ENCODE data around the gene TRAPPC2L. TPM values are rescaled to one million over a fixed set of nuclear protein-coding genes. Genes with fewer than 3 reads are reported as not detected.
A peak's percentile ranks its signal among the peaks of the same experiment; 100 is the strongest.

Gene TRAPPC2L
- total RNA-seq, 1 donor from 2014 or later: 95.1 TPM

DNA sequence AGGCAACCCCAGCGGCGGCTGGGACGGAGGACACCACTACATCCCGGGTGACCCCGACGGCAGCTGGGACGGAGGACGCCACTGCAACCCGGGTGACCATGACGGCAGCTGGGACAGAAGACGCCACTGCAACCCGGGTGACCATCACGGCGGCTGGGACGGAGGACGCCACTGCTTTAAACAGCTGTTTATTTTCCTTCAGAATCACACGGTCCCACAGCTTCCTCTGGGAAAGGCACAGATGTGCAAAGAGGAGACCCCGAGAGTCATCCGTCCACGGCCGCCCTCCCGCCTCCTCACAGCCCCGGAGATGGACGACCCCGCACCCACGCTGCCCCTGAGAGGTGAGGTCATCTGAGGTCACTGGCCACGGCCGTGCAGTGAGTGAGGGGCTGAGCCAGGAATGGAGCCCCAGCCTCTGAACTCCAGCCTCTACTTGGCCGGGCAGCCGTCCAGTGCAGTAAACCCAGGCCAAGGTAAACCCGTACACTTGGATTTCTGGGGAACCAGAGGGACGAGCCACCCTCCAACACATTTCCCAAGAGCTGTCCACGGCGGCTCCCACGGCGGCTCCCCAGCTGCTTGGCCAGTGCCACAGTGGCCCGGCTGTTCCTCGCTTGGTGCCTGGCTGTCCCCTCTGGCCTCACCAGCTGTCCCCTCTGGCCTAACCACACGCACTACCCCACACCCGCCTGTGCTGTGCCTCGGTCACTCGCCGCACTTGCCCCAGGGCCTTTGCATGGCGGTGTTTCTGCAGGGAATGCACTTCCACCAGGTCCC, 52.7 kb downstream of the TRAPPC2L start:
- TF ChIP-seq, protein P1, sequence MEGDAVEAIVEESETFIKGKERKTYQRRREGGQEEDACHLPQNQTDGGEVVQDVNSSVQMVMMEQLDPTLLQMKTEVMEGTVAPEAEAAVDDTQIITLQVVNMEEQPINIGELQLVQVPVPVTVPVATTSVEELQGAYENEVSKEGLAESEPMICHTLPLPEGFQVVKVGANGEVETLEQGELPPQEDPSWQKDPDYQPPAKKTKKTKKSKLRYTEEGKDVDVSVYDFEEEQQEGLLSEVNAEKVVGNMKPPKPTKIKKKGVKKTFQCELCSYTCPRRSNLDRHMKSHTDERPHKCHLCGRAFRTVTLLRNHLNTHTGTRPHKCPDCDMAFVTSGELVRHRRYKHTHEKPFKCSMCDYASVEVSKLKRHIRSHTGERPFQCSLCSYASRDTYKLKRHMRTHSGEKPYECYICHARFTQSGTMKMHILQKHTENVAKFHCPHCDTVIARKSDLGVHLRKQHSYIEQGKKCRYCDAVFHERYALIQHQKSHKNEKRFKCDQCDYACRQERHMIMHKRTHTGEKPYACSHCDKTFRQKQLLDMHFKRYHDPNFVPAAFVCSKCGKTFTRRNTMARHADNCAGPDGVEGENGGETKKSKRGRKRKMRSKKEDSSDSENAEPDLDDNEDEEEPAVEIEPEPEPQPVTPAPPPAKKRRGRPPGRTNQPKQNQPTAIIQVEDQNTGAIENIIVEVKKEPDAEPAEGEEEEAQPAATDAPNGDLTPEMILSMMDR (conservative IDR thresholded peaks at IDR 0.05): no peak
- Mint-ChIP-seq H3K27me3 (ENCODE audit: low read depth) (no peaks in the 10 kb centered on the region), H3K27ac (ENCODE audit: unreplicated experiment) (no peak overlapping the region), H3K4me1 (peaks cover 3% of the 10 kb centered on the region), H3K9me3 (no peaks in the 10 kb centered on the region), H3K4me3 (no peak overlapping the region), H3K36me3 (ENCODE audit: low read depth) (no peaks in the 10 kb centered on the region)
- DNase-seq (ENCODE audit: low read depth, low spot score): no peak

DNA sequence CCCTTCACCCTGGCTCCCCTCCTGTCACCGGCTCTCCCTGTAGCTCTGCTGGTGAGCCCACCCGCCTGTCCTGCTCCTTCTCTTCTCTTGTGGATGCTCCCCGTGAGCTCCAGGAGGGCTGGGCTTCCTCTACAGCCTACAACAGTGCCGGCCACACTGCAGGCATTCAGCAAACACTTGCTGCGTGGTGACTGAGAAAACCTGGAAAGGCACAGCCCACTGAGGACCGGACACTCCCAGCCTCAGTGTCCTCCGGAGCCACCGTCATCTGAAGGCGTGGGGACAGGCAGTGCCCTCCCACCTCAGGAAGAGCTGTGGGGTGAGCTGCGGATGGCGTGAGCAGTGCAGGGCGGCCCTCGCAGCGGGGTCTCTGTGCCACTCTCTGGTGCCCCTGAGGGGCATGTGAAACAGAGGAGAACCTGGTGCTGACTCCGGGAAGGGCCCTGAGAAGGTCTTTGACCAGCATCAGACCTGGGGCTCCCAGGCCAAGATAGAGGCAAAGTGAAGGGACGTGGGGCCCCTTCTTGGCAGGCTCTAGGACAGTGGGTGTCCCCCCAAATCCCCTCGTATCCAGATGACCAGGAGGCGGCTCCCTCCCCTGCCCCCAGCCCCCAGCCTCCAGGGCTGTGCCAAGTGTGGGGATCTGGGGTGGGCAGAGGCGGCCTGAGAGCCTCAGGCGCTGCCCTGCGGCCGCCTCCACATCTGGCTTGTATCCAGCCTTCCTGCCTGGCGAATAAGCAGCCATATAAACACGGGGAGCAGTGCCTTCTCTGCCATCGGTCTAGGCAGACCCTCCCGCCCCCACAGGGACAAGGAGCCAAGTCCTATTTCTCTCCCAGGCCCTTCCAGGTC, 53.6 kb downstream of the TRAPPC2L start:
- Mint-ChIP-seq H3K36me3 (ENCODE audit: low read depth) (no peaks in the 10 kb centered on the region), H3K4me3 (no peak overlapping the region), H3K9me3 (no peaks in the 10 kb centered on the region), H3K27ac (ENCODE audit: unreplicated experiment) (peak overlapping the region; percentile 71), H3K4me1 (peaks cover 3% of the 10 kb centered on the region), H3K27me3 (ENCODE audit: low read depth) (no peaks in the 10 kb centered on the region)
- no peak for DNase-seq (ENCODE audit: low read depth, low spot score)
- TF ChIP-seq, protein P1 (conservative IDR thresholded peaks at IDR 0.05): no peak

DNA sequence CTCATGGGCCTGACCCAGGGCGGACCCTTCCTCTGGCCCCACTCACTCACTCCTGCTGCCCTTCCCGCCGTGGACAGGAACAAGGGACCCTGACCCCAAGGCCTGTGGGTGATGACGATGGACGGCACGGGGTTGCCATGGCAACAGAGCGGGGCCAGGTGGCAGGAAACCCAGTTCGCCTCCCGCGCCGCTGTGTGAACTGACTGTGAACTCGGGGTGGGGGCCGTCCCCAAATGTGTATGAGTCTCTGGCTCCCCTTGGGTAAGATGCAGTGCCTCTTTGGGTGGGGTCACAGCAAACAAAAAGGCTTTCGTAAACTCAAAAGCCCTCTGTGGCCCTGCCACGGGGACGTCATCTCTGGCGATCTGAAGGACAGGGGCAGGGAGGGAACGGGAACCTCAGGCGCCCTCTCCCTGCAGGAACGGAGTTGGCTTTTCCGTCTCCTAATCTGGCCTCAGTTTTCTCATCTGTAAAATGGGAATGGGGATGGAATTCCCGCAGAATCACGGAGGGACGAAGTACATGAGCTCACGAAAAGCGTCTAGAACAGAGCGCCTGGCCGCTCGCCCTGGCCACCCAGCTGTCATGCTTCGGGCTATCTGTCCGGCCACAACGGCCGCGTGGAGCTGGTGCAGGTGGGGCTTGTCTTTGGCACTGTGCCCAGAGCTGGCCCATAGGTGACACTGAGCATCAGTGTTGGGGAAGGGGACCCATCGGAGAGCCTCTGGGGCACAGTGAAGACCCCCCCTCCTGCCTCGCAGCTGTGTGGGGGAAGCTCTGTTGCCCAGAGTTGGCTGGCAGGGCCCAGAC, 54.4 kb downstream of the TRAPPC2L start:
- H3K4me1 Mint-ChIP-seq: peaks cover 9% of the 10 kb centered on the region
- peak overlapping the region; percentile 54 for H3K27ac Mint-ChIP-seq (ENCODE audit: unreplicated experiment)
- DNase-seq (ENCODE audit: low read depth, low spot score): no peak
- no peaks in the 10 kb centered on the region for H3K9me3 Mint-ChIP-seq
- TF ChIP-seq, protein P1 (conservative IDR thresholded peaks at IDR 0.05): no peak
- no peaks in the 10 kb centered on the region for H3K36me3 Mint-ChIP-seq (ENCODE audit: low read depth)
- no peak overlapping the region for H3K4me3 Mint-ChIP-seq
- H3K27me3 Mint-ChIP-seq (ENCODE audit: low read depth): no peaks in the 10 kb centered on the region

DNA sequence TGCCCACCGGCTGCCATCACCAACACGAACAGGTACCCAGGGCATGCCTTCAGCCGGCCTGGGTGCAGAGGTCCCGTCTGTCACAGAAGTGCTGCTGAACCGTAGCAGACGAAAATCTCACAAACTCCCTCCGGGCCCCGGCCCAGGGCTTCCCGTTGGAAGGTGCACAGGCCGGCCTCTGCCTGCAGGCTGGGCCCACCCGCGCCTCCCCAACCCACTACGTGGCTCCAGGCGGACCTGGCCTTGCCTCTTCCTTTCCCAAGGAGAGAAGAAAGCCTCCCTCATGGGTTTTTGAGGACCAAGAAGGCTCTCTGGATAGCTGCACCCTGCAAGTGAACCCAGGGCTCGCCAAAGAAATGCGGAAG, 55.0 kb downstream of the TRAPPC2L start:
- H3K4me1 Mint-ChIP-seq: peaks cover 10% of the 10 kb centered on the region
- H3K9me3 Mint-ChIP-seq: no peaks in the 10 kb centered on the region

More for the DNA sequence above, 55.0 kb downstream of the TRAPPC2L start:
- Mint-ChIP-seq H3K27ac (ENCODE audit: unreplicated experiment) (no peak overlapping the region), H3K27me3 (ENCODE audit: low read depth) (no peaks in the 10 kb centered on the region), H3K4me3 (no peak overlapping the region), H3K36me3 (ENCODE audit: low read depth) (no peaks in the 10 kb centered on the region)
- TF ChIP-seq, protein P1 (conservative IDR thresholded peaks at IDR 0.05): no peak
- DNase-seq (ENCODE audit: low read depth, low spot score): no peak

Other genes with a start within 250 kb of the TRAPPC2L start
- 0.23 TPM in 1 of 2 replicates, not detected in the other for gene IL17C, start 218.6 kb upstream of the TRAPPC2L start, total RNA-seq
- 22.0 and 22.3 TPM in 2 replicates for gene CYBA, start 206.1 kb upstream of the TRAPPC2L start, total RNA-seq
- 171 and 196 TPM in 2 replicates for gene MVD, start 194.0 kb upstream of the TRAPPC2L start, total RNA-seq
- gene SNAI3, start 170.6 kb upstream of the TRAPPC2L start, total RNA-seq: not detected in 2 replicates
- gene RNF166, start 150.7 kb upstream of the TRAPPC2L start, total RNA-seq: 30.7 and 31.3 TPM in 2 replicates
- gene CTU2, start 150.6 kb upstream of the TRAPPC2L start, total RNA-seq: 27.4 and 32.1 TPM in 2 replicates
- 17.8 and 20.7 TPM in 2 replicates for gene PIEZO1, start 71.9 kb upstream of the TRAPPC2L start, total RNA-seq
- gene CDT1, start 53.3 kb upstream of the TRAPPC2L start, total RNA-seq: 79.6 and 79.9 TPM in 2 replicates
- gene APRT, start 45.2 kb upstream of the TRAPPC2L start, total RNA-seq: 114 and 116 TPM in 2 replicates
- 19.7 and 20.1 TPM in 2 replicates for gene GALNS, start 180 bp upstream of the TRAPPC2L start, total RNA-seq
- not detected in 2 replicates for gene PABPN1L, start 9.5 kb downstream of the TRAPPC2L start, total RNA-seq
- gene CBFA2T3, start 120.1 kb downstream of the TRAPPC2L start, total RNA-seq: 3.6 and 4.6 TPM in 2 replicates
- 25.1 and 31.0 TPM in 2 replicates for gene ACSF3, start 236.7 kb downstream of the TRAPPC2L start, total RNA-seq